Measurements from ENCODE around the gene EPC2.
"Not testable (repeated sequence)": the region's sequence is repeated elsewhere in the genome, so short reads cannot be mapped to it uniquely, and the experiment has no call there.

The EPC2 gene

DNA sequence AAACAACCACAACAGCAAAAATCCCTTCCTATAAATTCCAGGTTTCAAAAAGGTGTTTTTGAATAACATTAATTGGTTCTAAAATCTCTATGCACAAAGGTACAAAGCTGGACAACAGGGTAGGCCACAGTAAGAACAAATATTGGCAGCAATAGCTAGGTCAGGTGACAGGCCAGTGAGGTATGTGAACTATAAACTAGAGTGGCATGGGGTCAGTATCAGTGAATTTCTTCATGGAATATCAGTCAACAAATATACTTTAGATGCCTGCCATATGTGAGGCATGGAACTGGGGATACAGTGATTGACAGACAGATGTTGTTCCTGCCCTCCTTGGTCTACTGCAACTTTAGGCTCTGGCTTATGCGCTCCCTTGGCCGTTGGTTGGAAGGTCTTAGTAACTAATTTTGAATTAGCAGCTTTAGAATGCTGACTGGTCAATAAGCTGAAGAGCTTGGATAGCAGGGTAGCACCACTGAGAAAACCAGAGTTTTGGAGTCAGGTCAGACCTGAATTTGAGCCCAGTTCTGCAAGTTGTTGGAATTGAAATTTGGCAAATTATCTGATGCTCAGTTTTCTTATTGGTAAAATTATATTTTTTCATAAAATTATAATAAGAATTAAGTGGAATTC, 2.3 kb upstream of the EPC2 start:
- DNase-seq (ENCODE audit: low spot score), result no peak

DNA sequence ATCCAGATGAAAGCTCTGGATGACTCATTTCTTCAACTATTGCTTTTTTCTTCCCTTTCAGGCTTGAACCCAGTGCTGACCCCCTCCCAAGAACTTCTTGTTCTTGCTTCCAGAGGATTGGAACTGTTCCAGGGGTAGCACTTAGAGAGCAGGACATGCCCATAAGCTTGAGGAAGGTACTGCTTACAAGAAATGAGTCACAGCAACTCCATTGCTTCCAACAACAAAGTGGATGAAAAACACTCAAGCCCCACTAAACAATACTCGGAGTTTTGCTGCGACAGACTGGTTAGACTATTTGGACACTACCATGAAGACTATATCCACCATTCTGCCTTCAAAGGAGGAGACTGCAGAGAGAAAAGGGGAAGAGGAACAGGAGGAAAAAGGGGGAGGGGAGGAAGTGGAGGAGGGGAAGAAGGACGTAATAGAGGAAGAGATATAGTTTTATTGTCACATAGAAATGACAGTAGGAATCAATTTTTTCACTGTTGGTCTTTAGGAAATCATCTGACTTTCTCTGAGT, 1.6 kb upstream of the EPC2 start:
- no peak for DNase-seq (ENCODE audit: low spot score)

DNA sequence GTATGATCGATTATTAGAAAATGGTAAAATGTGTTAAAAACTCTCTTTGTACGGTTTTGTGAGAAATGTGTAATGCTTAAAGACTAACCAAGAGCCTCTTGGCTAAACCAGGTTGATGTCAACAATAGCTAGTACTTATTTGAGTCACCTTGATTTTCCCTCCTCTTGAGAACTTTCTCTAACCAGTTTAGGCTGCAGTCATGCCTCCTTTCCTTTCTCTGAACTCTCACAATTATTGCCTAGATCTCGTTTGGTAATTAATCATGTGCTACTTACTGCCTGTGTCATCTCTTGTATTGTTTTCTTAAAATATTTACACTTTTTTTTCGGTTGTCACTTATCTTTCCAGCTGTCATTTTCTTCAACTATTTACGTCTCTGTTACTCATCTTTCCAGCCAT, 1.1 kb upstream of the EPC2 start:
- no peak for DNase-seq (ENCODE audit: low spot score)

DNA sequence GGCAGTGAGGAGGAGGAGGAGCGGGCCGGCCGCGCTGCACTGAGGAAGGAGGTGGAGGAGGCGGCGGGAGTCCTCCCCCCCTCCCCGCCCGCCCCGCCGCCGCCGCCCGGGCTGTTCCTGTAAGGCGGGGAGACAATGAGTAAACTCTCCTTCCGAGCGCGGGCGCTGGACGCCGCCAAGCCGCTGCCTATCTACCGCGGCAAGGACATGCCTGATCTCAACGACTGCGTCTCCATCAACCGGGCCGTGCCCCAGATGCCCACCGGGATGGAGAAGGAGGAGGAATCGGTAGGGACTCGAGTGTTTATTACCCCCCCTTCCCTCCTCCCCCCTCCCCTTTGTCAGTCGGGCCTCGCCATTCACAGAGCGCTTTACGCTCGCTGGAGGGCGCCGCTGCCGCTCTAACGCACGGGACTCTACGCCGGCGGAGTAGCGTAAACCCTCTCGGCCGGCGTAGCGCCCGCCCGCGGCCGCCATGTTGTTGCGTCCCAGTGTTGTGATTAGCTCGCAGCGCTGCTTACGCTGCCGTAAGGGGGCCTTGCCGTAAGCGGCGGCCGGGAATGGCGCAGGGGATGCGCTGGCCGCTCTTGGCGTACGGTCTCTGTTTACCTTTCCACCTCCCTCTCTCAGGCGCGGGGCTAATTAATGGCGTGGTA, 460 bp downstream of the EPC2 start:
- DNase-seq (ENCODE audit: low spot score), result peak; percentile 74

DNA sequence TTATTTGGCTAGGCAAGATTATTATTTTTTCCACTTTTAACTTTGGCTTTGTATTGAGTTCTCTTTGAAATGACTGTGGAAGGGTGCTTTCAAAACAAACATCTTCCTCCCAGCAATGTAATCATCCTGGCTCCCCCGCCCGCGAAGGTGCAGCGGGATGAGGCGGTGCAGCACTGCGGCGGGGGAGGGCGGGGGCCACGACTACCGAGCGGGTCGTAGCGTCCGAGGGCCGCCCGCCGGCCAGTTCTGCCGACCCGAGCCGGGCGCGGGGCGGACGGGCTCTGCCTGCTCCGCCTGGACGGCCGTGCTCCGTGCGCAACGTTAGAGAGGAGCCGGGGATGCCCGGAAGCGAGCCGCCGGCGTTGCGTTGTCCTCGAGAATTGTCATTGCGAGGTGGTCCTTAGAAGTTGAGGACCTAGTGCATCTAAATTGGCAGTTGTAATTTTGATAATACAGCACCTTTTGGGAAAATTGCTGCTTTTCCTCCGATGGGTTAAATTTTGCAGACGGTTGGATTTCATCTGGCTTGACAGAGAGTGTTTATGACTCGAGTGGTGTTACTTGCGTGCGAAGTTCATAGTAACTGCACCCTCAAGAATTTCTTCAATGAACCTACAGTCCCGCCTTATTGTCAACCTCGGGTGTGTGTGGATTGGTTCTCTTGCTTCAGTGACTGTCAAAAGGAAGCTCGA, 1.1 kb downstream of the EPC2 start:
- peak; percentile 56 for DNase-seq (ENCODE audit: low spot score)

DNA sequence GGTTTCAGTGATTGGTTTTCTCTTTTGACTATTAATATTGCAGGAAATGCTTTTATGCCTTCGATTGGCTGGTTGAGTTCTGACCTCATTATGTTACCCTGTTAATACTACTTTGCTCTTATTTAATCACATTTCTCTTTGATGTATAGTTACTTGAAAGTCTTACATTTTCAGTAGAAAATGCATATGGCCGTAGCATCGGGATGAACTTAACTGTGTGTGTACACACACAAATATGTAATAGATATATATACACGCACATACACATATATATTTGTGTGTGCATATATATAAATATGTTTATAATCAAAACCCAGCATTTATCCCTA, 1.6 kb downstream of the EPC2 start:
- no peak for DNase-seq (ENCODE audit: low spot score)

DNA sequence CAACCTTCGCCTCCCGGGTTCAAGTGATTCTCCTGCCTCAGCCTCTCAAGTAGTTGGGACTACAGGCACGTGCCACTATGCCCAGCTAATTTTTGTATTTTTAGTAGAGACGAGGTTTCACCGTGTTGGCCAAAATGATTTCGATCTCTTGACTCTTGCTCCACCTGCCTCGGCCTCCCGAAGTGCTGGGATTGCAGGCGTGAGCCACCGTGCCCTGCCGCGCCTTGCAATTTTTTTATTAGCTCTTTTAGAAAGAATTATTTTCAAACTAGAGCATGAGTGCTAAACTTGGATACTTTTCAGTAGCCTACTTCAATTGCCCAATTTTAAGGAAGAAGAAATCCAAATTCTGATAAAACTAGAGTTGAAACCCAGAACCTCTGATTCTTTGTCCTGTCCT, 3.2 kb downstream of the EPC2 start:
- DNase-seq (ENCODE audit: low spot score), result not testable (repeated sequence)

DNA sequence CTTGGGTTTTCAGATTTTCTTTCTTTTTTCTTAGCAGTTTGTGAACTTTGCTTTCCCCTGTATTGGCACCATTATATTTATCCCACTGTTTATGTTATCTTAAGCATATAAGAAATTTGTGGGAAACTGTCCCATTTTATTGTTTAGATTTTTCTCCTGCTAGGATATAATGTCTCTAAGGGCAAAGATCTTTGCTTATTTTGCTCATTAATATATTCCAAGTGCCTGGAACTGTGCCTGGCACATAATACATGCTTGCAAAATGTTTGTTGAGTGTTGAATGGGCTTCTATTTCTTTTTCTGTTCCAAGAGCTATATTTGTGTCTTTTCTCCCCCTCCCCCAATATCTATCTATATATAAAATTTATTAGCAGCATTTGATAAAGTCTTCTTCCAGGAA, 5.4 kb downstream of the EPC2 start:
- no peak for DNase-seq (ENCODE audit: low spot score)

DNA sequence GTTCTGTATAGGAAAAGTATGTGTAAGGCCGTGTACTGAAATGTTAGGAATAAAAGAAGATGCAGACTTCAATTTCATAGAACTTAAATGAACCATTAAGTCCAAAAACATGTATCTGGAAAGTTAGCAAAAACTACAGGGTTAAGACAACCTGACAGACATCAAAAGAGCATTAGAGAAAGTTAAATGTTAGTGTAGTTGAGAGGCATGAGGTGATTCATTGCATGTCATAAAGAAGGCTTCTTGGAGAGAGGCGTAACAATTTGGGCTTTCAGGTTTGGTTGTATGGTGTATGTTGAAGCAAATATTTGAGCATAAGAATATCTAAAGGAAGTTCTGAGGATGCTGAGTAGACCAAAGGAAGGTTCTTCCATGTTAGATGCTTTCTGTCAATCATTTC, 6.3 kb downstream of the EPC2 start:
- DNase-seq (ENCODE audit: low spot score), result no peak

DNA sequence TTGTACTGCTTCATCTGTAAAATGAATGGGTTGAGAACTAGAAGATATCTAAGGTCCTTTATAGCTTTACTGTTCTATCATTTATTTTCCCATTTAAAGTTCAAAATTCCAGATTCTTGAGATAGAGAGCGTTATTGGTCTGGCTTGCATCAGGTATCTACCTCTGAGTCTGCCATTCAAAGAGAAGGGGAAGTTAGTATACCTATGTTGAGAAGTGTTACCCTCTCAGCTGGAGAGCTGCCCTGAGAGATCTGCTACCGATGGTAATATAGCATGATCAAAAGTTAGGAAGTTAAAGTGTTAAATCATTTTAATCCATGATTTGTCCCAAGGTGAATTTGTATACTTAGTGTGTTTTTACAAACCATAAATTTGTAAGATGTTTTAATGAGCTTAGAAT, 7.4 kb downstream of the EPC2 start:
- no peak for DNase-seq (ENCODE audit: low spot score)

DNA sequence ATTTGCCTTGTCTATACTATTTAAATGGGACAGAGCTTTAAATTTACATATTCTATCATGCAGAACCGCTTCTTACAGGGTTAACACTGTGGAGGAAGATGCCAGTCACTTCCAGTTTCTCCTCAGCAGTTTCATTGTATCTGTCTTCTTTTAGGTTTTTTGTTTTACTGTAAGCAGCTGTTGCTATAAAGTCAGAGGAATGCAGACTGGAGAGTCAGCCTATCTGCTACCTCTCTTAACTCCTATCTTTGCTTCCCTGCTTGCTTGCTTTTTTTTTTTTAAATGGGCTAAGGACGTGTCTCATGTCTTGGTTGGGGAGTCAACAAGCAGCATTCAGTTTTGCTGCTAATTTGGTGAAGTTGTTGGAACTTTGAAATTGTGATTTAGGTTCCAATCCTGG, 8.9 kb downstream of the EPC2 start:
- DNase-seq (ENCODE audit: low spot score), result no peak

DNA sequence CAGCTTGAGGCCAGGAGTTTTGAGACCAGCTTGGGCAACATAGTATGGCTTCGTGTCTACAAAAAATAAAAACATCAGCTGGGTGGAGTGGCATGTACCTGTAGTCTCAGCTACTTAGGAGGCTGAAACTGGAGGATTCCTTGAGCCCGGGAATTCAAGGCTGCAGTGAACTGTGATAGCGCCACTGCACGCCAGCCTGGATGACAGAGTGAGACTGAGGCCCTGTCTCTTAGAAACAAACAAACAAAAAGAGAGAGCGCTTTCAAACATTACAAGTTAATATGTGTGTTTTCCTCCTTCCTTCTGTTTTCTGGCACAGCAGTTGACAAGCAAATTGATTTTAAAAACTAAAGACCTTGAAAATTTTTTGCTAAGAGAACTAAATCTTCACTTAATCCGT, 9.9 kb downstream of the EPC2 start:
- no peak for DNase-seq (ENCODE audit: low spot score)

DNA sequence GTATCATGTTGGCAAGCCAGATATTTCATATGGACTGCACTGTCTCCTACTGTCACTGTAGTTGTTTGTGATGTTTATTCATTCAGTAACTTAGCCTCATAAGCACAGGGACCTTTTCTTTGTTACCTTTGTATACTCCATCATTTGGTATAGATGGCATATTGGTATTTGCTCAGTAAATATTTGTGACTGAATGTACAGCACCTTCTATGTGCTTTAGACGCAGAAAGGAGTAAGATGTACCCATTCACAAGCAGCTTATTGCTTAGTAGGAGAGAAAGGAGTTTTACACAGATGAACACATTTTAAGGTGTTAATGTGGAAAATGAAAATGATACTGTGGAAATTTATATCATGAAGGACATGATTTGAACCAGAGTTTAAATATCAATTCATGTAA, 12.0 kb downstream of the EPC2 start:
- DNase-seq (ENCODE audit: low spot score), result no peak

DNA sequence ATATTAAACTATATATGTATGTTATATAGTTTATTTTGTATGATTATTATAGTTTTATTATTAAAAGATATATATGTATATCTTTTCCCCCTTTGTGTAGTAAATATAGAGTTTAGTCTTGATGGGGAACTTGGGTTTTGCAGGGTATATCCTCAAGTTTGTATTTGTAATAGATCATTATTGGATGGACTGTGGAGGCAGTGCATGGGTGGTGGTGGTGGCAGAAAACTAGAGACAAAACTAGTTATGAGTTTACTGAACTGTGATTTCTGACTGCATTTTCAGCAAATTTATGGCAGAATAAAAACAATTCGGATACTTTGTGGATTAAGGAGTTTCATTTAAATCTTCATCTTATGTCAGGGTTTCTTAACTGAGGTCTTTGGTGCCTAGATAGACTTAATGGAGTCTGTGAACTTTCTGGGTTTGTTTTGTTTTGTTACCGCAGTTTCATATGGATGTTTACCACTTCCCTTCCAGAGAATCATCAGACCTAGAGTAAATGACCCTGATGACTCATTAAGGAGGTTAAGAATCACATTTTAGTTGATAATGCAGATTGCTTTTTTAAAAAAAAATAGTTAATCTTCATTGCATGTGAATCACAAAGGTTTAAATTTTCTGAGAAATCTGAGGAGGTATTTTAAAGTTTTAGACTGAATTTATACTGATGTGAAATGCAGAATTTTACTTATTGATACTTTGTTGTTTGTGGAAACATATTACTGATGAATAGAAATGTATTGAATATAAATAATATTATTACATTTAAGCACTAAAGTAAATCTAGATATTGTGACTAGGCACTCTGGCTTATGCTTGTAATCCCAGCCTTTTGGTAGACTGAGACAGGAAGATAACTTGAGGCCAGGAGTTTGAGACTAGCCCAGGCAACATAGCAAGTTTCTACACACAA, 14.5 kb downstream of the EPC2 start:
- DNase-seq (ENCODE audit: low spot score), result no peak

DNA sequence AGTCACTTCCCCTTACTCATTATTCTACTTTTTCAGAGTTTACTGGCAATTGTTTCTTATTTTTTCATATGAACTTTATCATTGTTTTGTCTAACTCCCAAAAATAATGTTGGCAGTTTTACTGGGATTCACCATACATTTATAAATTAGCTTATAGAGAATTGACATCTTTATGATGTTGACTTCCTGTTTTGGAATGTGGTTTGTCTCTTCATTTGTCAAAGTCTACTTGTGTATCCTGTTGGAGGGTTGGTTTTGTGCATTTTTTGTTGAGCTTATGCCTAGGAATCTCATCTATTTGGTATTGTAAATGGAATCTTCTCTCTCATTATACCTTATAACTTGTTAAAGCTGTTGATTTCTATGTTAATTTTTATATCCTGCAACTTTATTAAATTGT, 16.4 kb downstream of the EPC2 start:
- no peak for DNase-seq (ENCODE audit: low spot score)

DNA sequence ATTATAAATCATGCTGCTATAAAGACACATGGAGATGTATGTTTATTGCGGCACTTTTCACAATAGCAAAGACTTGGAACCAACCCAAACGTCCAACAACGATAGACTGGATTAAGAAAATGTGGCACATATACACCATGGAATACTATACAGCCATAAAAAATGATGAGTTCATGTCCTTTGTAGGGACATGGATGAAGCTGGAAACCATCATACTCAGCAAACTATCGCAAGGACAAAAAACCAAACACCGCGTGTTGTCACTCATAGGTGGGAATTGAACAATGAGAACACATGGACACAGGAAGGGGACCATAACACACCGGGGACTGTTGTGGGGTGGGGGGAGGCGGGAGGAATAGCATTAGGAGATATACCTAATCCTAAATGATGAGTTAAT, 17.8 kb downstream of the EPC2 start:
- DNase-seq (ENCODE audit: low spot score), result not testable (repeated sequence)

DNA sequence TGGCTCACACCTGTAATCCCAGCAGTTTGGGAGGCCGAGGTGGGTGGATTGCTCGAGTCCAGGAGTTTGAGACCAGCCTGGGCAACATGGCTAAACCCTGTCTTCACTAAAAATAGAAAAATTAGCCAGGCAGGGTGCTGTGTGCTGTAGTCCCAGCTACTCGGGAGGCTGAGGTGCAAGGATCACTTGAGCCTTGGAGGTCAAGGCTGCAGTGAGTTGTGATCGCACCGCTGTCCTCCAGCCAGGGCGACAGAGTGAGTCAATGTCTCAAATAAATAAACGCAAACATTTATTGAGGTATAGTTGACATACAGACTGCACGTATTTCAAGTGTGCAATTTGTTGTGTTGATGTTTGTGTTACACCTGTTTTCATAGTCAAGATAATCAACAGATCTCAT, 19.7 kb downstream of the EPC2 start:
- no peak for DNase-seq (ENCODE audit: low spot score)

DNA sequence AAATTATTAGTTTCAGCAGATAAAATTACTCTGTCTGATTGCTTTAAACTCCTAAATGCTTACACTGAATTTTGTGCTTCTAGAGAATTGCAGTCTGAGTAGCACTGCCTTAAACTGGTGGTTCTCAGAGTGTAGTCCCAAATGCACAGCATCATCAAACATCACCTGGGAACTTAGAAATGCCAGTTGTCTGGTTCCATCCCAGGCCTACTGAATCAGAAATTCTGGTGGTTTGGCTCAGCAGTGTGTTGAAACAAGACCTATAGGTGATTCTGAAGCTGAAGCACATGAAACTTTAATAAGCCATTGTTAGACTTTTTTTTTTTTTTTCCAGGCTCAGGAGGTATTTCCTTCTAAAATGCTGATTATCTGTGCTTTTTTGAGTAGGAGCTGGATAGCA, 22.0 kb downstream of the EPC2 start:
- DNase-seq (ENCODE audit: low spot score), result no peak

DNA sequence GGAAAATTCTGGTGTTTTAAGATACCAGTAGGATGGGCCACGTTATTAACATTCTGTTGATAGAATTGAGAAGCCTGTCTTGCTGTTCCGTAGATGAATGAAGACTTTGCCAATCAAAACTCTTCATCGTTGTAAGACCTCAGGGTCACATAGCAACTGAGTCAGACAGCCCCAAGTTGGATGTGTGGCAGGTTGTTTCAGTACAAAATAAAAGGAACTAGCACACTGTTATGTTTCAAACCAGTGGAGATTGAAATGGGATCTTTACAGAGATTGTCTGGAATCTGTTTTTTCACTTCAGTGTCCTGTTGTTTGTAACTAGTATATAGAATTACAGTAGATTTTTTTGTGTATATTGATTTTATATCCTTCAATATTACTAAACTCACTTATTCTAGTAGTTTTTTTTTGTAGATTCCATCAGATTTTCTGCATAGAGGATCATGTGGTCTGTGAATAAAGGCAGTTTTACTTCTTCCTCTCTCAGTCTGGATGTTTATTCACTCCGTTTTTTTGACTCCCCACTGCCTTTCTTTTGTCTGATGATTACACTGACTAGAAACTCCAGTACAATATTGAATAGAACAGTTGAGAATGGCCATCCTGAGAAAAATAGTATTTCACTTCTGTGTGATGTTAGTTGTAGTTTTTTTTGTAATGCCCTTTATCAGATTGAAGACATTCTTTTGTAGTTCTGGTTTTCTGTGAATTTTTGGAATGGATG, 22.7 kb downstream of the EPC2 start:
- DNase-seq (ENCODE audit: low spot score), result no peak

DNA sequence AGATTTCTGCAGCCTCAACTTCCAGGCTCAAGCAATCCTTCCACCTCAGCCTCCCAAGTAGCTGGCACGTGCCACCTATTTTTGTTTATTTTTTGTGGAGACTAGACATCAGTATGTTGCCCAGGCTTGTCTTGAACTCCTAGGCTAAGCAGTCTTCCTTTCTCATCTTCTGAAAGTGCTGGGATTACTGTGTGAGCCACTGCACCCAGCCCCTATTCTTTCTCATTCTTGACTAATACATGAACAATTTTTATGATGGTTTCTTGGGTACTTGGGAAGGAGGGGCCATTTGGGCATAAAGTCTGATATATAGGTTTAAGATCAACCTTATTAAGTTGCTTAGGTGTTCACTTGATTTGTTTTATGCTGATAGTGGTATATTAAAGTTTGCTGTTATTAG, 26.2 kb downstream of the EPC2 start:
- DNase-seq (ENCODE audit: low spot score), result no peak

DNA sequence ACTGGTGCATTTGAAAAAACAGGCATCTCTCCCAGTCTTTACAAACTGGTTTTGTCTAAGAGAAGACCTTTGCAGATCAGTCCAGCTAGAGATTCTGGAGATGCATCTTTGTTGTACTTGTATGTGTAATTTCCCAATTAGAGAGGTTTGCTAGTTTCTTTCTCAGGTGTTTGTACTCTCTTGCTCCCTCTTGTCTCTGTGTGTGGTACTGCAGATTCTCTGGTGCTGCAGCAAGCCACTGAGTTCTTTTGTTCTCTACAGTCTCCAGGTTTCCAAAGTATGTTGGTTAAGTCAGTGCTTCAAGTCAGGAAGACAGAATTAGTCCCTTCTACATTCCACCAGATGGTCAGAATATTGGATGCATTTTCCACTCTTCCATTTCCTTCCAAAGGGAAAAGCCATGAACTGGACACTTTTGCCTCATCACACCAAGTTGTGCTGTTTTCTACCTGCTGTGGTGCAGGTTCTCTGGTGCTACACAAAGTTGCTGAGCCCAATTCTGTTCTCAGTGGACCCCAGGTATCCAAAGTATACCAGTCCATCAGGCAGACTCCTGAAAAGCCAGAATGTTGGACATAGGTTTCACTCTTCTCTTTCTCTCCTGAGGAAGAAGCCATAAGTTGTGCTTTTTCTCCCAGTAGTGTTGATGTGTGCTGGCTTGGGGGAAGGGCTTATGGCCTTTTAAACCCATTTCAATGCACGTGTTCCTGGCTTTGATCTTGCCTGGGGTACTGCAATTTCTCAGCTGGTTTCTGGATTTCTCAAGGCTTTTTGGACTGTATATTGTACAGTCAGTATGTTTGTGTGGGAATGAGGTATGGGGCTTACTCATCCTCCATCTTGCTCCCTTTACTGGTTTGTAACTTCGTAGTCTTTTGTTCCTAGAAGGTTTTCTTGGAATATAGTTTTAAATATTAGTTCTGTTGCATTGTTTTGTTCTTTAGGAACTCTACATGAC, 29.8 kb downstream of the EPC2 start:
- DNase-seq (ENCODE audit: low spot score), result peak; percentile 31
